Activated CD4-positive, alpha-beta T cell treated with anti-CD3 and anti-CD28 coated beads, Interleukin-10, Interleukin-2, amounts not matched to agents 100 ng/mL and 50 ng/mL, durations not matched to agents 16 hours and 8 hours (primary cell): Measurements from ENCODE around the gene G3BP2.
"Not testable (repeated sequence)": the region's sequence is repeated elsewhere in the genome, so short reads cannot be mapped to it uniquely, and the experiment has no call there.

Experiments
- DNase-seq: peaks from one replicate; pipeline ENCODE4 v3.0.0-alpha.2; 2020

The G3BP2 gene

DNA sequence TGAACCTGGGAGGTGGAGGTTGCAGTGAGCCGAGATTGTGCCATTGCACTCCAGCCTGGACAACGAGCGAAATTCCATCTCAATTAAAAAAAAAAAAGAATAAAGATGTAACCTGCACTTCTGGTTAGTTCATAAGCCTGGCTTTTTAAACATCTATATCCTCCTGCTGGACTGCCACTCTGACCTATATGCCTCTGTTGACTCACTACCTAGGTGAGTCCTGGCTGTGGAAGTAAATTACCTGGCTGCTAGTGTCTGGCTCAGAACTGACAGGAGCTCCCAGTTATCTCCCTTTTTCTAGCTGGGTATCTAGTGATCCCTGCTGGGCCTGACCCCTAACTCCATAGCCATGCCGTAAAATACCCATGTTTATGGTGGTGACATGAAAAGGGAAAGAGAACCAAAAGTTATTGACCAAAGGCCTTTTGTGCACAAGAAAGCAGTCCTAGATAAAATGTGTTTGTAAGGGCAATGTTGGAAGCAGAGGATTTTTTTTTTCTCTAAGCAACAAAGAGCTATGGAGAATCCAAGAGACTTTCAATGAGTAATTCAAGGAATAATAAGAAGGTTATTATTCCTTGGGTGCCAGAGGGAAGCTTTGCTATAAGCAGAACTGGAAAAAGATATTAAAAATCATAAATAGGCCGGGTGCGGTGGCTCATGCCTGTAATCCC, 10.4 kb upstream of the G3BP2 start:
- no peak for DNase-seq

DNA sequence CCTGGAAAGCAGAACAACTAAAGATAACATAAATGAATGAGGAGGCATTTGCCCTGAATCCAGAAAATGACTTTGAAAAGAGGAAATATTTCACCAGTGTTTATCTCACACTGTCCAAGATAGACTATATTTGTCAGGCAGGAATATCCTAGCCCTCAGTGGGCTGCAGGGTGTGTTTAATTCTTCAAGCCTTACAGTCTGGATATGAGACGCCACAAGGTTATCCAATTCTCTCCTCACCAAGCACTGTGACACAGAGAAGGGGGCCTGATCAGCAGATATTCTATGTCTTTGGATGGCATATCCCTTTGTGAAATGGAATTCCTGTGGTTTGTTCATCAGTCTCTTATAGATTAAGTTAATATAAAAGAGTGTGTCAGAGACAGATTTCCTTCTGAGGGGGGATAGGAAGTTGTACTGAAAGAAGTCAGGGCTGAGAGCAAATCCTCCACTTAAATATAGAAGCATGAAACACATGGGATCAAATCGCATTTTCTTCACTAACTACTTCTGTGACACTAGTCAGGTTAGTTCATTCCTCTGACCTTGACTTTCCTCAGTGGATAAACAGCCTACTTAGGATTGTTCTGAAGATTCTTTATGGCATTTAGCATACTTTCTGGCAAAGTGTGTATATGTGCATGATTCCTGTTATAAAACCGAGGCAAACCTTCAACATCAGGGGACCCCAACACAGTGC, 6.8 kb upstream of the G3BP2 start:
- DNase-seq = no peak

DNA sequence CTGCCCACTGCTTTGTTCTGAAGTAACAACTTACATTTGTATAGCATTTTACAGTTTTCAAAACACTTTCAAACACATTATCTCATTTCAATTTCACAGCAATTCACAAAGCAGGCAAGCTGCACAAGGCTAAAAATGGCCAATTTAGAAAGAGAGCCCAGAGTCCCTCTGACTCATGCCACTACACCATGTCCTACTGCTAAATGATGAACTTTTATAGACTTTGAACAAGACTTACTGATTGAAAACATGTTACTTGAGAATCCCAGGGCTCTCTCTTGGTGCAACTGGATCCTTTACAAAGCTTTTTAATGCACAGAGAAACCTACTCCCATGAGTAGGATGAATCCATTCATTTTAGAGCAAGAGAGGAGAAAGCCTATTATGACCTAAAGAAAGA, 5.8 kb upstream of the G3BP2 start:
- DNase-seq = no peak

DNA sequence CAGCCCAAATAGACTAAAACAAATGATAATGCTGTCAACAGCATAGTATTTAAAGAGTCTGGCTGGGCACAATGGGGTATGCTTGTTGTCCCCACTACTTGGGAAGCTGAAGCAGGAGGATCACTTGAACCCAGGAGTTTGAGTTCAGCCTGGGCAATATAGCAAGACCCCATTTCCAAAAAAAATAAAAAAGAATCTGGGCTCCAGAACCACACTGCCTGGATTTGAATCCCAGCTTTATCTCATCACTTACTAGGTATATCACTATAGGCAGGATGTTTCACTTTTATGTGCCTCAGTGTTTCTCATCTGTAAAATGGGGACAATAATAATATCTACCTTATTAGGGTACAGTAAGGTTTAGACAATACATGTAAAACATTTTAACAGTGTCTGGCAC, 5.3 kb upstream of the G3BP2 start:
- DNase-seq = no peak

DNA sequence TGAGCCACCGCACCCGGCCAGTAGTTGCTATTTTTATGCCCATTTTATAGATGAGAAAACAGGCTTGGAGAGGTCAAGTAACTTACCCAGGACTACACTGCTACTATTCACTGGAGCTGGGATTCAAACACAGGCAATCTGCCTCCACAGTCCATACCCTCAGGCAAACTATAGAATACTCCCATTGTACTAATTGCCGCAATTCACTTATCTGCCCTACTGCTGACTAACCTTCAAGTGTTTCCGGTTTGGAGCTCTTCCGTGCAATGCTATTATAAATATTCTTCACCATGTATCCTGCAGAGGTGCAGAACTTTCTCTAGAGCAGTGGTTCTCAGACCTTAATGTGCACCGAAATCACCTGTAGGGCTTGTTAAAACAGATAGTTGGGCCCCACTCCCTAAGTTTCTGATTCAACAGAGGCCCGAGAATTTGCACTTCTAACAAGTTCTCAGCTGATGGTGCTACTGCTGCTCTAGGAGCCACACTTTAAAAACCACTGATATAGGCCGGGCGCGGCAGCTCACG, 1.9 kb upstream of the G3BP2 start:
- no peak for DNase-seq

DNA sequence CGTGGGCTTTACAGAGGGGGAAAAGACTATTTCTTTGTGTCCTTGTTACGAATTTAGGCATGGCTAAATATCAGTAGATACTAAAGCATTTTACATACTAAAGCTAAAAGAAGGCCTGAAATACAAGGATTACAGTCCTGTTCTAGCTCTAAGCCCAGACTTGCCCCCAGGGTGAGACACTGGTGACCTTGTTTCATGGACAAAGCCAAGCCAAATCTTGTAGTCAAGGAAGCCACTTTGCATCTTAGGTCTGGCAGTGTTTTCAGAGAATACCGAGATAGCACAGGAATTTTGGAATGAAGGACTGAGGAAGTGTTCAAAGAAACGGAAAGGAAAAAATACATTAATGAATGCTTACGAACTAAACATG, 733 bp upstream of the G3BP2 start:
- no peak for DNase-seq

DNA sequence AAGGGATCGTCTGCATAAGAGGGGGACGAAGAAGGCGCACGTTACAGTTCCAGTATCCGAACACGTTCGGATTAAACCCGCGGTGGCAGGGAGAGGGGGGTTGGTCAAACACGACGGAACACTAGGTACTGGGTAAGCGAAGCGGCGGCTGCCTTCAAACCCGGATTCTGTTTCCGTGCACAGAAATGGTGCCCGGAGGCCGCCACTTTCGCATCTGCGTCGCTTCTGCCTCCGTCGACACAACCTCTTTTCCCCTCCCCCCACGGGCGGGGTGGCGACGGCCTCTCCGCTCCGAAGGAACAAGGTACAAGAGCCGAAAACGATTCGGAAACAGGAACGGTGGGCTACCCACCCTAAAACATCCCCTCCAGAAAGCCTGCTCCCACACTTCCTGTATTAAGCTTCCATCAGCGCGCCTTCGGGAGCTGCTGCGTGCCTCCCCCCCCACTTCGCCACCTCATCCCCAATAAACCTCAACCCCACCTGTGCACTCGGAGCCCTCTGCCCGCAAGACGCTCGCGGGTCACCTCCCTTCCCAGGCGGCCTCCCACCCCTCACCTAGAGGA, 667 bp downstream of the G3BP2 start:
- DNase-seq = peak; percentile 86

DNA sequence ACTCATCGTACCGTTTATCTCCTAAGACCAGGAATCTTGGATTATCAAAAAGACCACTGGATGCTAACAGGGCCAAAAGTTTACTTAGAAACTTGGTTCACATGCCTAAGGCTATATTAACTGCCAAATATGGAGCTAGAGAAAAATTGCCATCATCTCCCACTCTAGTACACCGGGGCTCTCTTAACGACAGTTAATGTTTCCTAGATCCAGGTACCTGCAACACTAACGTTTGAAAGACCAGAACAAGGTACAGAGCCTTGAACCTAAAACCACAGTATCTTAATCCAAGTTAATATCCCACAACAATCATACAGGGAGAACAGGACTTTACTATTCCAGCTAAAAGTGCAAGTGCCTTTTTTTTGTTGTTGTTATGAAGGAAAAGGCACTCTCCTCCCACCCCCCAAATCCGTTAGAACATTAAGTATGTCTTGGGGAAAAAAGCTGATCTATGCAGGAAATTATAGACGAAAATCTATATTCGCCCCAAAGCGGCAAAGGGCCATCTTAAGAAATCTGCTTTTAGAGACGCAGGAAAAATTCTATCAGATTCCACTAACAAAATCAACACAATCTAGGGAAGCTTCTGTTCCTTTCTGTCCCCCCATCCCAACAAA, 1.3 kb downstream of the G3BP2 start:
- DNase-seq = no peak

DNA sequence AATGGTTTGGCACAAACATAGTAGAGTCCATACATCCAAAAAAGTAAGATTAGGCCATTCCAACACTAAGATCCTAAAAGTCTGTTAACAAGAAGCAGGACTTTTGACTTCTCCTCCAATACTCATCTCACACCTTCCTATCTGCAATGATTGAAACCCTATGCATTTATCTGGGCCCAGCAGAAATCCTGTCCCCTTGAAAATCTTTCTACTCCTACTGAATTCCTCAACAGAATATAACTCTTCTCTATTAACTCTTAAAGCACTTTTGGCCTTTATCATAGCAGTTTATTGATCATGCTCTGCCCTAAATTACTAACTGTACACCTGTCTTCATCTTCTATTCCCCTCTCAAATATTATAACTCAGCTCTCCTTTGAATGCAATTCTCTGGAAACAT, 4.6 kb downstream of the G3BP2 start:
- no peak for DNase-seq

DNA sequence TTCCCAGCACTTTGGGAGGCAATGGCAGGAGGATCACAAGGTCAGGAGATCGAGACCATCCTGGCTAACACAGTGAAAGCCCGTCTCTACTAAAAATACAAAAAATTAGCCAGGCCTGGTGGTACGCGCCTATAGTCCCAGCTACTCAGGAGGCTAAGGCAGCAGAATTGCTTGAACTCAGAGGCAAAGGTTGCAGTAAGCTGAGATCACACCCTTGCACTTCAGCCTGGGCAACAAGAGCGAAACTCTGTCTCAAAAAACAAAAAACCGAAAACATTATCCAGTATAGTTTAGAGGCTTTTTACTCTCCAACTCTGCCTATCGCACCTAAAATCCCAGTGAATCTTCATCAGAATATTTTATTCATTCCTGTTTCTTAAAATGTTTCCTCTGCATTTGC, 5.6 kb downstream of the G3BP2 start:
- not testable (repeated sequence) for DNase-seq

DNA sequence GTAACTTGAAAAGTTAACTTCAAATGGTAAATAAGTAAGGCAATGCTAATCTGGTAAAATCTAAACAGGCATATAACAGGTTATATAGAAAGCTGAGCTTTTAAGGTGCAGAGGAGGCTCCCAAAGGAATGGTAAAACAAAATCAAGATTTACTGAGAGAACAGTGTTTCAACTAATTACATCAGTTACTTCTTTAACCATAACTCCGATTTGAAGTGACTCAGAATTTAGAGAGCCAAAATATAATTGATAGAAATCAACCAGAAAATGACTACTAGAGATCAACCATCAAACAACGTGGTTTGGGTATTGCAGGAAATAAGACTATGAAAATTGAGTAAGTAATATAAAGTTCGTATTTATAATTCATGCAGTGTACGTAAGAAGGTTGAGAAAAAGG, 6.9 kb downstream of the G3BP2 start:
- no peak for DNase-seq

DNA sequence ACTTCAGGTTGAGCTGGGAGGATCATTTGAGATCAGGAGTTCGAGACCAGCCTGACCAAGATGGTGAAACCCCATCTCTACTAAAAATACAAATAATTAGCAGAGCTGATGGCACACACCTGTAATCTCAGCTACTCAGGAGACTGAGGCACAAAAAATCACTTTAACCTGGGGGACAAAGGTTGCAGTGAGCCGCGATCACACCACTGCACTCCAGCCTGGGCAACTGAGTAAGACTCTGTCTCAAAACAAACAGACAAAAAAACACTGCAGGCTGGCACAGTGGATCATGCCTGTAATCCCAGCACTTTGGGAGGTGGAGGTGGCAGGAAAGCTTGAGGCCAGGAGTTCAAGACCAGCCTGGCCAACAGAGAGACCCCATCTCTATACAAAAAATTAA, 8.6 kb downstream of the G3BP2 start:
- not testable (repeated sequence) for DNase-seq

DNA sequence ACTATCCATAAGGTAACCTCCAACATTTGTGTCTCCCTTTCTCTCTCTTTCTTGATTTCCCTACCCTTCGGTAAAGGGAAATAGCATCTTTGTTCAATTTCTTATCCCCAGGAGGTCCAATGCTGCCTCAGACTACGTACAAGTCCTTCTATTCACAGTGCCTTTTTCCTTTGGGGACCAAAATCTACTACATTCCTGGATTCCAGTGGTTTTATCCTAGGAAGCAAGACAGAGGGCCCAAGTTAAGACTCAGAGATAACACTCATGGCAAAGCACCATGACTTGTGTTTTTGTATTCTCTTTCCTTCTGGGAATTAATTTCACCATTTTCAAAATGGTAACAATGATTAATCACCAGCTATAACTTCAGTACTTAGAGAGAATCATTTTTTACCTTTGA, 10.6 kb downstream of the G3BP2 start:
- DNase-seq = no peak

DNA sequence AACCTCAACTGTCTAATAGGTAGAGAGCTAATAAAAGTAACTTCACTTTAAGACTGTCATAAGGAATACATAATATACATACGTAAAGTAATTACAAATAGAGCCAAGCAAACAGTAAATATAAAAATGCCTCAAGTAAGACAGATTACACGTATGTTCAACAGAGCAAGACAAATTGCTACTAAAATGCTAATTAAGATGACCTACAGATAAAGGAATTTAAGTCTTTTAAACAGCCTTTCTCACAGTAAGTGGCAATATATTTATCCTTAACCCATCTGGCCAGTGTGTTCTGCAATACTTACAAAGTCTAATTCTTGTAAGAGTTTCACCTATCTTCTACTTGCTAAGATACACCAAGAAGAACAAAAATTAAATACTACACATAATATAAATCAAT, 12.7 kb downstream of the G3BP2 start:
- no peak for DNase-seq

DNA sequence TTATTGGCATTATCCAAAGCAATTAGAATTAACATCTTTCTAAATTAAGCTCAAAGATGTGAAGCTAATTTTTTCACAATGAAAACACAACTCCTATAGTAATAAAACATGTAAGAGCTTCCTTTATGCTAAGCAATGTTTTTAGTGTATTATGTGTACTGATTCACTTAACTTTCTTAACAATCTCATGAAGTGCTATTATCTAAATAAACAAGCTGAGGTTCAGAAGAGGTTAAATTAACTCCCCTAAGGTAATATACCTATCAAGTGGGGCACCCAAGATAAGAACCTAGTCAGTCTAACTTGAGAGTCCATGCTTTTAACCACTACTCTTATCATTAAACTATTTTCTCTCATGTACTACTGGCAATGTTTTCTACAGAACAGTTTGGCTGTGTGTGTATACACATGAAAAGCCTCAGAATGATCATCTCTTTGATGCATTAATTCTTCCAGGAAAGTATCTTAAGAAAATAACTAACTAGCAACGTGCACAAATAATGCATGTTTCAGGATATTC, 13.6 kb downstream of the G3BP2 start:
- no peak for DNase-seq

DNA sequence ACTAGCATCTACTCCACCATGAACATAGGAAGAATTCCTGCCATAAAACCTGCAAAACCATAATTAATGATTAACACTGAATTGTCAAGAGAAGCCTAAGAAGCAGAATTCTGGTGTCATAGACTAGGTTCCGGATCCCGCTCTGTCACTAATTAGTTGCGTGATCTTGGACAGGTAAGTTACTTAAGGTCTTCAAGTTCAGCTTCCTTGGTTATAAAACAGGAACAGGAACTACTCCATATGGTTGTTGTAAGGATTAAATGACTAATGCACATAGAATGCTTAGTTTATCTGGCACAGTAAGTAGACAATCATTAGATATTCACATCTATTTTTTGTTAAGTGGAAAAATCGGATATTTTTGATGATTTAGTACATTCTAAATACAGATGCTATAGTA, 14.3 kb downstream of the G3BP2 start:
- no peak for DNase-seq

DNA sequence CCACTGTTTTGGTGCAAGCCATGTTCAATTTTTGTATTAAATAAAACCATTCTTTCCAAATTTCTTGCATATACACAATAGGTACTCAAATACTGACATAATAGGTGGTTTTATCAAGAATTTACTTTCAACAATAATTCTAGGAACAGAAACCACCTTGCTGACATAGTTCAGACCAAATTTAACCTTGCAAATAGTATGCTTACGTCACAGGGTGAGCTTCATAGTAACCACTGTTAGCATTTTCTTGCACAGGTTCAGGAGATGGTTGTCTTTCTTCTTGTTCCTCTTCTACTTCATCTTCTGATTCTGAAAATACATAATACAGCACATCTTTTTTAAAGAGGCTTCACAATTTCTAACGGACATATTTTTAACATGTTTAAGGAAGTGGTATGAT, 17.6 kb downstream of the G3BP2 start:
- DNase-seq = peak; percentile 61

DNA sequence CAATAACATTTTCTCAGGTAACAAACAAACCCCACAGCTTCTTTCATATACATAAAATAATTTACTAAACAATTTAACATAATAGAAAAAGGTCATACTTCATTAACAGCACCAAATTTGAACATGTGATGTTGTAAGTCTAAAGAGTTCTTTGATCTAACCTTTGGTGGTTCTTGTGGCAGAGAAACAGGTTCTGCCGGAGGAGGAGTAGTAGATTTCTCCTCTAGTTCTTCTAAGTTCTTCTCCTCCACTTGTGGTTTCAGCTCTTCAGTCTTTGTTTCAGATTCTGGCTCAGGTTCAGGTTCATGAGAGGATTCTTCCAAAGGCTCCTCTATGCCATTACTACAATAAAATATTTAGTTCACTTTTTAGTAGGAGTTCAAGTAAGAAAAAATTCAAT, 18.3 kb downstream of the G3BP2 start:
- no peak for DNase-seq

DNA sequence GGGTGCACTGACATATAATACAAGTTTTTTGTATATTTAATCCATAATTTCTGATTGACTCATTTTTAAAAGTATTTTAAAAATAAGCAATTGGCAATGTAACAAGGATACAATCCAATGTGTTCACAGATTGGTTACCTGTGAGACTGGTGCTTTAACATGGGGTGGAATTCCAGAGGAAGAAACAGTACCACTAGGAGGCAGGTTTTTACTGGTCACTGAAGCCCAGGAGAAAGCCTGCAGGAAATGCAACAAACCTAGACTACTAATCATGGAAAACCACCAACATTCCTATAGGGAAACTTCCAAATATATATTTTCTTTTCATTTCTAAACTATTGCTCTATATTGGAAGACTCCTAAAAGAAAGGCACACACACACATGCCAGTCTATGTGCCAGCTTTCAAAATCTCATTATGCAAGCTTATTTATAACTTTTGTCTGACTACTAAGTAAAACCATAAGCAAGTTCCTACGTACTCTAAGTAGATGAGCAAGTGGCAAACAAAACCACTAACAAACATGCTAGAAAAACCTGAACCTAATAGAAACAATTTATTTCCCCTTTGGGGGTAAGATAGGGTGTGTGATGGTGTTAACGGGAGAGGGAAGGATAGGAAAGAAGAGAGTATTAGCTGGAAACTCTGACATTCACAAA, 19.2 kb downstream of the G3BP2 start:
- DNase-seq = no peak

DNA sequence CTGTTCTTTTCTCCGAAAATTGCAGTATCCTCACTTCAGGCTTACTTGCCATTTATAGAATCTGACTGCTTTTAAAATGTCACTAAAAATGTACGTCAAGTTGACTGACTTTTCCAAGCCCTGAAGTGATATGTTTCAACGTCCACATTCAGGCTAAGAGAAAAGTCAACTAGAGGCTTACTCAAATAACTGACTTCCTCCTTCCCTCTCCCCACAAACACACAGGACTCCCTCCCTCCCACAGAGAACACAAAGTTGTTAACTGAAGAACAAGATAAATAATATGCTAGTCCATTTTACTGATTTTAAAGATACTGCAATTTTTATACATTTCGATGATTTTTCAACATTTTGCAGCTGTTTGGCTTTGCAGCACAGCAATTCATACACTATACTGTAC, 29.1 kb downstream of the G3BP2 start:
- DNase-seq = no peak

DNA sequence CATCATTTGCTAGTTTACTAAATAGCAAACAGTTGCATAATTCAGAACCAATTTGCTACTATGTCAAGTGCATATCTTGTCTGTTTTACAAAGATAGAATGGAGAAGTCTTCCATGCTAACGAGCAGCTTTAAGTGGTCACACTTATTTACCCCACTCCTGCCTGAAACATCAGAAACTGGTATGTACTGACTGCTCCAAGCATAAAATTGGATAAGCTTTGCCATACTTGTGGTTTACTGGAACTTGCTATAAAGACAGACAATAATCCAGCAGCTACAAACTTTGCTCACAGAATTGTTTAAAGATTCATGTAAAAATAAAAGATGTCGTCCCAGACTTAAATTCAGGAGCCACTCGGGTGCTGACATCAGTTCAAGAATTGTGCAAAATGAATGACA, 29.6 kb downstream of the G3BP2 start:
- DNase-seq = no peak

DNA sequence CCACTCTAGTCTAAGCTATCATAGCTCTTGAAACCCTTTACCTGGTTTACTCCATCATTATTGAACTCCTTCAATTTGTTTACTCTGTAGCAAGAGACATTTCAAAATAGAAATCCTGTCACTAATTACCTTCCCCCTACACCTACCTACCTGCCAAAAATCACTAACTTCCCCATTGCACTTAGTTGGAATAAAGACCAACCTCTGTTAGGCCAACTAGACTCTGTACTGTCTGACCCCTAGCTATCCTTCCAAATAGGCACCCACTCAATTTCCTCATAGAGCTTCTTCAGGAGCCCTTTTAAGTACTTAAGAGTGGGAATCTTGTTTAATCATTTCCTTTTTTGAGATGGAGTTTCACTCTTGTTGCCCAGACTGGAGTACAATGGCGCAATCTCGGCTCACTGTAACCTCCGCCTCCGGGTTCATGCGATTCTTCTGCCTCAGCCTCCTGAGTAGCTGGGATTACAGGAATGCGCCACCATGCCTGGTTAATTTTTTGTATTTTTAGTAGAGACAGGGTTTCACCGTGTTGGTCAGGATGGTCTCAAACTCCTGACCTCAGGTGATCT, 34.0 kb downstream of the G3BP2 start:
- DNase-seq = no peak

DNA sequence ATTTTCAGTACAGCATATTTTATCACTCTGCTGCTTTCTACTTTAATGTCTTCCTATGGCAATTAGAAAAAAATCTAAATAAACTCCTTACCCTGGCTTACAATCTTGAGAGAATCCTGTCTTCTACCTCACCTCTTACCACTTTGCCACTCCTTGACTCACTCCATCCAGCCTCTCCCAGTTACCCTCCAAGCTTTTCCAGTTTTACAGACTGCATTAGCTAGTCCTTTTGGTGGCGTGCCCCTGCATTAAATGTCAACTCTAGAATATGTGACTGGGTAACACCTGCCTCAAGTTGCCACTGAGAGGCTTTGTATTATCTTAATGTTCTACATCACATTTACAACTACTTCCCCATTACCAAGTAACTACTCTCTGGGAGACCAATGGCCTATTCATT, 35.4 kb downstream of the G3BP2 start:
- no peak for DNase-seq
